Vagina (tissue), 2 donors: ENCODE results near the gene TXNRD2.
"Not testable (repeated sequence)": the region's sequence is repeated elsewhere in the genome, so short reads cannot be mapped to it uniquely, and the experiment has no call there.

Source experiments
- CTCF ChIP-seq, 3 experiments: fragments of 450-650 bp in 2 of 3; fragments of 200-600 bp in 1 of 3; sonication (generic) in 1 of 3; IDR thresholded peaks; one replicate each; pipeline ENCODE4 v1.5.1; 2017 to 2019; ENCODE audit warnings: antibody characterized with exemption in 3 of 3, mild to moderate bottlenecking in 2 of 3, moderate library complexity in 2 of 3
- POLR2A ChIP-seq, 2 donors: fragments of 450-650 bp; IDR thresholded peaks; one replicate each; pipeline ENCODE4 v1.6.1; 2017; ENCODE audit warnings: antibody characterized with exemption in 2 of 2, mild to moderate bottlenecking in 2 of 2, moderate library complexity in 2 of 2
- POLR2AphosphoS5 ChIP-seq, 2 donors: sonication (generic); formaldehyde crosslinking; IDR thresholded peaks; one replicate each; pipeline ENCODE4 v1.9.0; 2017; ENCODE audit warnings: antibody characterized with exemption in 2 of 2, mild to moderate bottlenecking in 2 of 2, low read depth in 1 of 2; ENCODE audit not compliant: insufficient read depth in 1 of 2

- not testable (repeated sequence) for TF ChIP-seq CTCF (IDR thresholded peaks at IDR 0.05); POLR2A (IDR thresholded peaks at IDR 0.05); POLR2AphosphoS5 (IDR thresholded peaks at IDR 0.05; ENCODE audit: insufficient read depth in 1 of 2, low read depth in 1 of 2)
Measured at GRCh38 chr22:19907902-19908301, 33.7 kb downstream of the TXNRD2 start.
